SU-DHL-6 (cell line): Measurements from ENCODE around the gene TRIM17.

Experiments
- H2AFZ ChIP-seq: fragments of 200-600 bp; sonication (generic); 2 replicates; pipeline ENCODE4 v1.6.1; 2014; ENCODE audit warnings: low read depth, mild to moderate bottlenecking, moderate library complexity, mixed read lengths, antibody characterized with exemption, low read length; ENCODE audit not compliant: severe bottlenecking
- H3F3A ChIP-seq: fragments of 200-600 bp; shearing (Covaris generic); 2 replicates; pipeline ENCODE4 v1.6.0; 2016; ENCODE audit warnings: antibody characterized with exemption, mild to moderate bottlenecking; ENCODE audit not compliant: insufficient read depth
- H3K27ac ChIP-seq: fragments of 200-600 bp; sonication (generic); 2 replicates; pipeline ENCODE4 v1.5.1; 2016; ENCODE audit warnings: low read depth, mild to moderate bottlenecking, low read length, moderate library complexity, mixed read lengths
- H3K27me3 ChIP-seq: fragments of 200-600 bp; sonication (generic), shearing (Covaris generic); 2 replicates; pipeline ENCODE4 v1.6.0; 2014; ENCODE audit warnings: mild to moderate bottlenecking, low read length
- H3K36me3 ChIP-seq: fragments of 200-600 bp; sonication (generic); 2 replicates; pipeline ENCODE4 v1.6.1; 2014; ENCODE audit warnings: mild to moderate bottlenecking, low read length, mixed read lengths
- H3K4me2 ChIP-seq: fragments of 300-600, 200-600 bp; shearing (Covaris generic), sonication (generic); 2 replicates; pipeline ENCODE4 v1.6.0; 2014; ENCODE audit warnings: low read length, low read depth, mild to moderate bottlenecking; ENCODE audit not compliant: poor library complexity, severe bottlenecking
- H3K4me3 ChIP-seq: fragments of 200-600 bp; sonication (generic); 2 replicates; pipeline ENCODE4 v1.5.1; 2014; ENCODE audit warnings: antibody characterized with exemption, low read length, mild to moderate bottlenecking, mixed read lengths; ENCODE audit not compliant: insufficient read depth, poor library complexity, severe bottlenecking
- H3K79me2 ChIP-seq: fragments of 200-600 bp; sonication (generic); 2 replicates; pipeline ENCODE4 v1.6.1; 2014; ENCODE audit warnings: mild to moderate bottlenecking, low read length, moderate library complexity; ENCODE audit not compliant: insufficient read depth
- H3K9ac ChIP-seq: fragments of 200-600 bp; sonication (generic); 2 replicates; pipeline ENCODE4 v1.7.0; 2014; ENCODE audit warnings: mild to moderate bottlenecking, low read length
- H3K9me2 ChIP-seq: fragments of 200-600 bp; sonication (generic); replicated peaks from 2 replicates; pipeline ENCODE4 v1.6.1; 2014; ENCODE audit warnings: low read length; ENCODE audit not compliant: insufficient read depth
- H3K9me3 ChIP-seq: fragments of 200-600 bp; sonication (generic); 2 replicates; pipeline ENCODE4 v1.6.1; 2014; ENCODE audit warnings: low read length, mixed read lengths; ENCODE audit not compliant: insufficient read depth
- H4K20me1 ChIP-seq: fragments of 200-600 bp; sonication (generic); 2 replicates; pipeline ENCODE4 v1.6.1; 2014; ENCODE audit warnings: low read depth, mild to moderate bottlenecking, antibody characterized with exemption, low read length, moderate library complexity, mixed read lengths
- EZH2phosphoT487 ChIP-seq: fragments of 200-600 bp; sonication (generic), shearing (Covaris generic); conservative IDR thresholded peaks from 2 replicates; pipeline ENCODE4 v1.6.1; 2018; ENCODE audit warnings: mild to moderate bottlenecking, antibody characterized with exemption, low read length, moderate library complexity, mixed read lengths
- TF ChIP-seq, protein P1 (sequence below): fragments of 200-600 bp; sonication (generic); IDR thresholded peaks from one replicate; pipeline ENCODE4 v1.5.1; 2017; ENCODE audit warnings: antibody characterized with exemption, mild to moderate bottlenecking, low read length, moderate library complexity; ENCODE audit not compliant: insufficient read depth, poor library complexity, severe bottlenecking

The TRIM17 gene

DNA sequence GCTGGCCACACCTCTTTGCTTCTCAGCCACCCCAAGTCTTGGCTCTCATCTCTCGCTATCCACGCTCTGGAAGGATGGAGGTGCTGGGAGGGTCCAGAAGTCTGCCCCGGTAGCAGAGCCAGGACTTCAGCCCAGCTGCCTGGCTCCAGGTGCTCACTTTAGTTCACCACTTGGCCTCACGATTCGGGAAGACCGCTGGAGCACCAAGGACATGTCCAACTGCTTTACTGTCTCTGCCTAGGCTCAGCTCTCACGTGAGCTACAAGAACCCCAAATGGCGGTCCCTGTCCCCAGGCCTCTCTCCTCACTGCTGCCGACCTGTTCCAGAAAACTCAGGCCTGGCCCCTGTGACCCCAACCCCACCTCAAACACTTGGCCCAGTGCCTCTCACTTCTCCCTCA lies 13.4 kb downstream of the TRIM17 start:
- Histone ChIP-seq H3K9me2 (no peaks in the 10 kb centered on the region), H3K27me3 (no peaks in the 10 kb centered on the region), H3K9me3 (no peaks in the 10 kb centered on the region), H2AFZ (no peak overlapping the region), H4K20me1 (peaks cover 12% of the 10 kb centered on the region; the same call in 1 of the 2 replicates), H3K4me2 (no peak overlapping the region), H3K4me3 (no peak overlapping the region), H3F3A (no peaks in the 10 kb centered on the region), H3K36me3 (no peaks in the 10 kb centered on the region), H3K79me2 (peaks cover 61% of the 10 kb centered on the region), H3K9ac (no peak overlapping the region), H3K27ac (no peak overlapping the region)
- TF ChIP-seq, protein P1, sequence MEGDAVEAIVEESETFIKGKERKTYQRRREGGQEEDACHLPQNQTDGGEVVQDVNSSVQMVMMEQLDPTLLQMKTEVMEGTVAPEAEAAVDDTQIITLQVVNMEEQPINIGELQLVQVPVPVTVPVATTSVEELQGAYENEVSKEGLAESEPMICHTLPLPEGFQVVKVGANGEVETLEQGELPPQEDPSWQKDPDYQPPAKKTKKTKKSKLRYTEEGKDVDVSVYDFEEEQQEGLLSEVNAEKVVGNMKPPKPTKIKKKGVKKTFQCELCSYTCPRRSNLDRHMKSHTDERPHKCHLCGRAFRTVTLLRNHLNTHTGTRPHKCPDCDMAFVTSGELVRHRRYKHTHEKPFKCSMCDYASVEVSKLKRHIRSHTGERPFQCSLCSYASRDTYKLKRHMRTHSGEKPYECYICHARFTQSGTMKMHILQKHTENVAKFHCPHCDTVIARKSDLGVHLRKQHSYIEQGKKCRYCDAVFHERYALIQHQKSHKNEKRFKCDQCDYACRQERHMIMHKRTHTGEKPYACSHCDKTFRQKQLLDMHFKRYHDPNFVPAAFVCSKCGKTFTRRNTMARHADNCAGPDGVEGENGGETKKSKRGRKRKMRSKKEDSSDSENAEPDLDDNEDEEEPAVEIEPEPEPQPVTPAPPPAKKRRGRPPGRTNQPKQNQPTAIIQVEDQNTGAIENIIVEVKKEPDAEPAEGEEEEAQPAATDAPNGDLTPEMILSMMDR: no peak
- no peak for TF ChIP-seq EZH2phosphoT487

DNA sequence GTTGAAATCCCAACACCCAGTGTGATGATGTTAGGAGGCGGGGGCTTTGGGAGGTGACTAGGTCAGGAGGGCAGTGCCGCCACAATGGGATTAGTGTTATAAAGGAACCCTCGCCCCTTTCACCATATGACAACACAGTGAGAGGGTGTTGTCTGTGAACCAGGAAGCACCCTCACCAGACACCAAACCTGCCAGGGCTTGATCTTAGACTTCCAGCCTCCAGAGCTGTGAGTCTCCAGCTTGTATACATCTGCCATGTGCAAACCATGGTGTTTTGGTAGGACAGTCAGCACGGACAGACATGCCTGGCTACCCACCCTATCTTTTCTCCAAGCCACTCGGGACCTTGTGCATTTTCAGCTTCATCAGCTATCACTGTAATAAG lies 14.0 kb downstream of the TRIM17 start:
- no peak overlapping the region for H3K4me2 ChIP-seq
- no peak for TF ChIP-seq EZH2phosphoT487
- TF ChIP-seq, protein P1: no peak

GRCh38 chr1:228401782-228402640 lies 14.7 kb downstream of the TRIM17 start:
- Histone ChIP-seq H3K9me2 (no peaks in the 10 kb centered on the region), H2AFZ (no peak overlapping the region), H3K27ac (no peak overlapping the region), H3K79me2 (peaks cover 58% of the 10 kb centered on the region), H4K20me1 (peaks cover 12% of the 10 kb centered on the region; the same call in 1 of the 2 replicates), H3K36me3 (no peaks in the 10 kb centered on the region), H3K27me3 (no peaks in the 10 kb centered on the region), H3K9me3 (no peaks in the 10 kb centered on the region), H3K4me3 (no peak overlapping the region), H3F3A (no peaks in the 10 kb centered on the region), H3K9ac (no peak overlapping the region), H3K4me2 (no peak overlapping the region)
- TF ChIP-seq EZH2phosphoT487: no peak
- TF ChIP-seq, protein P1: no peak

More for the DNA sequence above, 14.0 kb downstream of the TRIM17 start:
- H3K27me3 ChIP-seq: no peaks in the 10 kb centered on the region
- H3K9me3 ChIP-seq: no peaks in the 10 kb centered on the region
- no peak overlapping the region for H2AFZ ChIP-seq
- H4K20me1 ChIP-seq: peaks cover 12% of the 10 kb centered on the region; the same call in 1 of the 2 replicates
- H3K27ac ChIP-seq: no peak overlapping the region
- no peaks in the 10 kb centered on the region for H3F3A ChIP-seq
- H3K9ac ChIP-seq: no peak overlapping the region
- H3K36me3 ChIP-seq: no peaks in the 10 kb centered on the region
- peaks cover 61% of the 10 kb centered on the region for H3K79me2 ChIP-seq
- H3K4me3 ChIP-seq: no peak overlapping the region
- no peaks in the 10 kb centered on the region for H3K9me2 ChIP-seq
